Keratinocyte (primary cell): Measurements from ENCODE around the gene RHPN2. TPM values are rescaled to one million over a fixed set of nuclear protein-coding genes. Genes with fewer than 3 reads are reported as not detected.
A peak's percentile ranks its signal among the peaks of the same experiment; 100 is the strongest.

Source experiments
- DNase-seq: peaks from one replicate; pipeline ENCODE4 v3.0.0-alpha.2; 2011; ENCODE audit warnings: low read depth, missing footprints, low spot score
- FAIRE-seq: peaks from 2 replicates; lab custom pipeline; 2011; peaks lifted over from hg19 to GRCh38; lab: Jason Lieb, UNC
- H2AFZ ChIP-seq: 2 replicates; pipeline ENCODE4 v1.6.0; 2012; ENCODE audit warnings: low read length, control low read depth, inconsistent platforms; ENCODE audit not compliant: control insufficient read depth
- H3K27ac ChIP-seq: 2 replicates; pipeline ENCODE4 v1.5.1; 2011; ENCODE audit warnings: low read length; ENCODE audit not compliant: control insufficient read depth, insufficient read depth
- H3K27me3 ChIP-seq: 3 replicates; pipeline ENCODE4 v1.6.0; 2011; ENCODE audit warnings: low read length; ENCODE audit not compliant: control insufficient read depth, insufficient read depth; ENCODE audit errors: extremely low read depth
- H3K36me3 ChIP-seq, 2 experiments: 2 replicates in 1 of 2; 3 replicates in 1 of 2; pipeline ENCODE4 v1.5.1; 2011; ENCODE audit warnings: low read length in 2 of 2, mild to moderate bottlenecking in 1 of 2; ENCODE audit not compliant: control insufficient read depth in 2 of 2, insufficient read depth in 2 of 2; ENCODE audit errors: extremely low read depth in 1 of 2
- H3K4me1 ChIP-seq: 3 replicates; pipeline ENCODE4 v1.5.1; 2011; ENCODE audit warnings: low read length; ENCODE audit not compliant: control insufficient read depth, insufficient read depth; ENCODE audit errors: extremely low read depth
- H3K4me2 ChIP-seq: 3 replicates; pipeline ENCODE4 v1.6.0; 2011; ENCODE audit warnings: low read depth, low read length; ENCODE audit not compliant: control insufficient read depth, insufficient read depth; ENCODE audit errors: extremely low read depth
- H3K4me3 ChIP-seq, 3 experiments: fragments of 200-600 bp in 1 of 3; sonication (generic) in 1 of 3; 2 replicates in 2 of 3; 3 replicates in 1 of 3; pipeline ENCODE4 v1.5.1; 2011 to 2016; ENCODE audit warnings: low read length in 3 of 3, mild to moderate bottlenecking in 3 of 3, control low read depth in 2 of 3, inconsistent platforms in 1 of 3, low read depth in 1 of 3, mixed read lengths in 1 of 3, mixed run types in 1 of 3, moderate library complexity in 1 of 3; ENCODE audit not compliant: control insufficient read depth in 2 of 3, insufficient read depth in 2 of 3; ENCODE audit errors: extremely low read depth in 1 of 3
- H3K79me2 ChIP-seq: 2 replicates; pipeline ENCODE4 v1.6.0; 2012; ENCODE audit warnings: low read length; ENCODE audit not compliant: control insufficient read depth, insufficient read depth
- H3K9ac ChIP-seq: 3 replicates; pipeline ENCODE4 v1.6.0; 2011; ENCODE audit warnings: low read length; ENCODE audit not compliant: control insufficient read depth, insufficient read depth; ENCODE audit errors: extremely low read depth
- H3K9me1 ChIP-seq: 3 replicates; pipeline ENCODE4 v1.6.0; 2011; ENCODE audit warnings: low read length; ENCODE audit not compliant: control insufficient read depth, insufficient read depth; ENCODE audit errors: extremely low read depth
- H3K9me3 ChIP-seq: 2 replicates; pipeline ENCODE4 v1.5.1; 2012; ENCODE audit warnings: low read depth, low read length; ENCODE audit not compliant: control insufficient read depth
- H4K20me1 ChIP-seq: 3 replicates; pipeline ENCODE4 v1.6.0; 2011; ENCODE audit warnings: low read length; ENCODE audit not compliant: control insufficient read depth, insufficient read depth; ENCODE audit errors: extremely low read depth
- CTCF ChIP-seq, 3 experiments: IDR thresholded peaks in 1 of 3; conservative IDR thresholded peaks in 1 of 3; optimal IDR thresholded peaks in 1 of 3; 2 replicates in 2 of 3; 3 replicates in 1 of 3; pipeline versions ENCODE3 to v1.5.1; 2011; ENCODE audit warnings: low read length in 3 of 3, mild to moderate bottlenecking in 3 of 3, moderate library complexity in 2 of 3, control low read depth in 1 of 3, inconsistent platforms in 1 of 3; ENCODE audit not compliant: insufficient read depth in 2 of 3; ENCODE audit errors: extremely low read depth in 1 of 3
- EZH2 ChIP-seq: IDR thresholded peaks from one replicate; pipeline ENCODE4 v1.6.1; 2012; ENCODE audit warnings: inconsistent platforms, mild to moderate bottlenecking, low read length, moderate library complexity
- dilution Hi-C: fragments of 300-500 bp; cut with MboI; formaldehyde crosslinking; loops from one replicate; pipeline ENCODE4 v1.7.0; 2020; ENCODE audit warnings: low sequenced_read_pairs; ENCODE audit not compliant: extremely low pct_ligation_motif_present
- polyA plus RNA-seq, 5 experiments: library from polyadenylated mRNA; depleted of rRNA in 3 of 5; stranded (reverse) in 3 of 5; stranded (forward) in 1 of 5; unstranded in 1 of 5; fragments of >200 nt; gene quantifications; 1 replicate in 1 of 5; 2 replicates in 3 of 5; 3 replicates in 1 of 5; pipeline versions ENCODE4 v1.2.1 to v1.2.3, GENCODE V29; 2011 to 2012; ENCODE audit warnings: missing spikeins in 2 of 5, low read depth in 1 of 5, low replicate concordance in 1 of 5

RHPN2 gene
- polyA plus RNA-seq, 1 donor (not counting 4 experiments of a cell fraction or from before 2014, with no cell fraction given), result 6.6 TPM

- FAIRE-seq, result no peak
- Histone ChIP-seq H2AFZ (no peak overlapping the region), H3K36me3 (no peaks in the 10 kb centered on the region), H4K20me1 (peaks cover 5% of the 10 kb centered on the region), H3K4me1 (peaks cover 7% of the 10 kb centered on the region), H3K4me2 (no peak overlapping the region), H3K9ac (no peak overlapping the region), H3K79me2 (peaks cover 14% of the 10 kb centered on the region), H3K9me1 (no peaks in the 10 kb centered on the region), H3K4me3 (no peak overlapping the region), H3K27me3 (no peaks in the 10 kb centered on the region), H3K9me3 (no peaks in the 10 kb centered on the region), H3K27ac (no peak overlapping the region)
- dilution Hi-C loops, result no loop called here
- TF ChIP-seq CTCF (optimal IDR thresholded peaks at IDR 0.05 in 1 of 3, IDR thresholded peaks at IDR 0.05 in 1 of 3, conservative IDR thresholded peaks at IDR 0.05 in 1 of 3; ENCODE audit: extremely low read depth in 1 of 3, insufficient read depth in 2 of 3, low read length in 3 of 3) (no peak), EZH2 (no peak)
- no peak for DNase-seq
Observed at GRCh38 chr19:33060586-33060985, 4.1 kb downstream of the RHPN2 start.

- peaks cover 4% of the 10 kb centered on the region for H3K79me2 ChIP-seq
- no peak overlapping the region for H3K27ac ChIP-seq
- no peak overlapping the region for H3K4me3 ChIP-seq
- no peaks in the 10 kb centered on the region for H3K9me3 ChIP-seq
- H3K36me3 ChIP-seq, result no peaks in the 10 kb centered on the region
- H3K4me1 ChIP-seq, result peaks cover 10% of the 10 kb centered on the region
- H4K20me1 ChIP-seq, result no peaks in the 10 kb centered on the region
- no peak overlapping the region for H3K4me2 ChIP-seq
- DNase-seq, result no peak
- H3K27me3 ChIP-seq, result no peaks in the 10 kb centered on the region
- H2AFZ ChIP-seq, result no peak overlapping the region
- no peaks in the 10 kb centered on the region for H3K9me1 ChIP-seq
- TF ChIP-seq CTCF (optimal IDR thresholded peaks at IDR 0.05 in 1 of 3, IDR thresholded peaks at IDR 0.05 in 1 of 3, conservative IDR thresholded peaks at IDR 0.05 in 1 of 3; ENCODE audit: extremely low read depth in 1 of 3, insufficient read depth in 2 of 3, low read length in 3 of 3), result no peak
- no peak for TF ChIP-seq EZH2
- dilution Hi-C loops, result no loop called here
- peak; percentile 49 for FAIRE-seq
- H3K9ac ChIP-seq, result no peak overlapping the region
Observed at GRCh38 chr19:33055718-33056117, 9.0 kb downstream of the RHPN2 start.
